Measurements from ENCODE around the gene NPFF. TPM values are rescaled to one million over a fixed set of nuclear protein-coding genes. Genes with fewer than 3 reads are reported as not detected.

NPFF gene
- total RNA-seq, 4 donors from 2014 or later: not detected

DNA sequence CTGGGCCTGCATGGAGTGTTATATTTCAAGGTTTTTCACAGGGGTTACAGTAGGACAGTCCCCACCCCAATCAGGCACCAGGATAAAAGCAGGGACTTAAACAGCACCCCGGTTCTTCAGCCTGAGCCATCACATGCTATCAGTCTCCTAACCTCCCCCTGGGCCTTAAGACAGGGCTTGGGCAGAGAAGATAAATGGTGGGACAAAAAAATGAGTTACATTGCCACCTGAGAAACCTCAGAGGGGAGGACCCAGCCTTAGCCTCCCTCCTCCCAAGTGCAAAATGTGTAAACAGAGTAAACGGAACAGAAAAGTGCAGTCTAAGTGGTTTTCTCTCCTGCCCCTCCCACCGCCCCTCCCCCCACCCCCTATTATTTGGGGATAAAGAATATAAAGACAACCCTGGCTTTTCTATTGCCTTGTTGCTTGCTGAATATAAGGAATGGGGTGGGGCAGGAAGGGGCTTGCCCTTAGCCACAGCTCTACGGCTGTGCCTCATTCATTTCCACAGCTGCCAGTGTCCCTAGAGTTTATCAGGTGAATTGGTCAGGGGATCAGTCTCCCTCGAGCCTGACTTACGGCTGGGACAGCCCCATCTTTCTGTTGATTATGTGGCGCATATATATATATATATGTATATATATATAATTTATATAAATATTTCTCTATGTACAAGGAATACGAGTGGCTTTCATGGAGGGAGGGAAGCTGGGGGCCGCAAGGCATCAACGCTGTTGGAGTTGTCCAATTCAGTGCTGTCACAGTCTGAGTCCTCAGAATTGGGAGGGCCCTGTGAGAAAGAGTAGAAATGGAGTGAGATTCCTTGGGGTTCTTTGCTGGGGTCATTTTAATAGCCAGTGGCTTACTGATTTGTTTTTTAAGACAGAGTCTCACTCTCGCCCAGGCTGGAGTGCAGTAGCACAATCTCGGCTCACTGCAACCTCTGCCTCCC, 26.5 kb downstream of the NPFF start:
- no peak for TF ChIP-seq CTCF (IDR thresholded peaks at IDR 0.05)
- ATAC-seq (ENCODE audit: low FRiP score) (no peak), DNase-seq (ENCODE audit: low spot score) (no peak)

DNA sequence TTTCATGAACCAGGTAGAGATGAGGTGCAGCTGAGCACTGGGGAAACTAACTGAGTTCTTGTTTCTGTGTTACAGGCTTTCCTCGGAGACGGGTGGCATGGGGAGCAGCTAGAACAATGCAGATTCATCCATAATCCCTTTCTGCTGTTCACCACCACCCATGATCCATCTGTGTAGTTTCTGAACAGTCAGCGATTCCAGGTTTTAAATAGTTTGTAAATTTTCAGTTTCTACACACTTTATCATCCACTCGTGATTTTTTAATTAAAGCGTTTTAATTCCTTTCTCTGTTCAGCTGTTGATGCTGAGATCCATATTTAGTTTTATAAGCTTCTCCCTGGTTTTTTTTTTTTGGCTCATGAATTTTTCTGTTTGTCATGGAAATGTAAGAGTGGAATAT, 28.0 kb downstream of the NPFF start:
- DNase-seq (ENCODE audit: low spot score) (no peak), ATAC-seq (ENCODE audit: low FRiP score) (no peak)
- TF ChIP-seq CTCF (IDR thresholded peaks at IDR 0.05): no peak

- no peak for TF ChIP-seq CTCF (IDR thresholded peaks at IDR 0.05)
- no peak for ATAC-seq (ENCODE audit: low FRiP score)
- no peak for DNase-seq (ENCODE audit: low spot score)
These were observed 28.4 kb downstream of the NPFF start for GRCh38 chr12:53478865-53479264.

DNA sequence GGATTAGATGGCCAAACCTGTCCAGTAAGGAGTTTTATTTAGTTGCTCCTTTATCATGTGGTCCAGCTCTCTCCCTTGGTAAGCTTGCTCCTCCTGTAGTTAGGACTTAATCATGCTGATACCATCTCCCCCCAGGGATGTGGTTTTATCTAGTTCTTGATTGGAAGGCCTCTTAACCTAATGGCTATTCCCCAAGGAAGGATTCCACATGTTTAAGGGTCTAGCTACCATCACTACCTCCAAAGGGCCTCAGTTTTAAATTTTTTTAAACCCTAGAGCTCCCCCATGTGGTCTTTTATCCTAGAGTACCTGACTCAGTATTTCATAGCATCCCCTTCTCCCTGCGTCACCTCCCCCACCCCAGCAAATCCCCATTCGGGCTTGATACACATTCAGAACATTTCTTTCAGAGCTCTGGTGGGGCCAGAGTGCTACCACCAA, 30.5 kb downstream of the NPFF start:
- no peak for ATAC-seq (ENCODE audit: low FRiP score)
- DNase-seq (ENCODE audit: low spot score): no peak
- TF ChIP-seq CTCF (IDR thresholded peaks at IDR 0.05): no peak

DNA sequence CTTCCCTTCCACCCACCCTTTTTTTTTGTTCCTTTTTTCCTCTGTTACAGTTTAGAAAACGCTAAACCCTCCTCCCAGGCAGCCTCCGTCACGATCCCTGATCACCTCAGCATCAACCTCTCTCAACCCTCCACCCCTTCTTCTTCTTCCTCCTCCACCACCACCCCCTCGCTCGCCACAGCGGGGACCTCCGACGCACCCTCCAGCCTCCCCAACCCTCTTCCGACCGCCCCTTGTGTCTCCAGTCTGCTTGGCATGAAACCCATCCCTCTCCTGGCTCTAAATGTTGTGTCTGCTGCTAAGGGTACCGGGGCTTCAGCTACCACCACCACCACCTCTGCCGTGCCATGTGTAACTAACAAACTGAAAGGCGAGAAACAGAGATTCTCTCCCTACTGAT, 32.5 kb downstream of the NPFF start:
- no peak for TF ChIP-seq CTCF (IDR thresholded peaks at IDR 0.05)
- ATAC-seq (ENCODE audit: low FRiP score) (no peak), DNase-seq (ENCODE audit: low spot score) (no peak)

- ATAC-seq (ENCODE audit: low FRiP score): peak; percentile 53
- no peak for DNase-seq (ENCODE audit: low spot score)
- TF ChIP-seq CTCF (IDR thresholded peaks at IDR 0.05): no peak
These were observed 33.2 kb downstream of the NPFF start for GRCh38 chr12:53474077-53474476.

GRCh38 chr12:53472056-53472582, 35.2 kb downstream of the NPFF start:
- TF ChIP-seq CTCF (IDR thresholded peaks at IDR 0.05): no peak
- DNase-seq (ENCODE audit: low spot score) (no peak), ATAC-seq (ENCODE audit: low FRiP score) (no peak)
